ENCODE measurements around the gene SLC23A1.
"Not testable (repeated sequence)": the region's sequence is repeated elsewhere in the genome, so short reads cannot be mapped to it uniquely, and the experiment has no call there.

The SLC23A1 gene

DNA sequence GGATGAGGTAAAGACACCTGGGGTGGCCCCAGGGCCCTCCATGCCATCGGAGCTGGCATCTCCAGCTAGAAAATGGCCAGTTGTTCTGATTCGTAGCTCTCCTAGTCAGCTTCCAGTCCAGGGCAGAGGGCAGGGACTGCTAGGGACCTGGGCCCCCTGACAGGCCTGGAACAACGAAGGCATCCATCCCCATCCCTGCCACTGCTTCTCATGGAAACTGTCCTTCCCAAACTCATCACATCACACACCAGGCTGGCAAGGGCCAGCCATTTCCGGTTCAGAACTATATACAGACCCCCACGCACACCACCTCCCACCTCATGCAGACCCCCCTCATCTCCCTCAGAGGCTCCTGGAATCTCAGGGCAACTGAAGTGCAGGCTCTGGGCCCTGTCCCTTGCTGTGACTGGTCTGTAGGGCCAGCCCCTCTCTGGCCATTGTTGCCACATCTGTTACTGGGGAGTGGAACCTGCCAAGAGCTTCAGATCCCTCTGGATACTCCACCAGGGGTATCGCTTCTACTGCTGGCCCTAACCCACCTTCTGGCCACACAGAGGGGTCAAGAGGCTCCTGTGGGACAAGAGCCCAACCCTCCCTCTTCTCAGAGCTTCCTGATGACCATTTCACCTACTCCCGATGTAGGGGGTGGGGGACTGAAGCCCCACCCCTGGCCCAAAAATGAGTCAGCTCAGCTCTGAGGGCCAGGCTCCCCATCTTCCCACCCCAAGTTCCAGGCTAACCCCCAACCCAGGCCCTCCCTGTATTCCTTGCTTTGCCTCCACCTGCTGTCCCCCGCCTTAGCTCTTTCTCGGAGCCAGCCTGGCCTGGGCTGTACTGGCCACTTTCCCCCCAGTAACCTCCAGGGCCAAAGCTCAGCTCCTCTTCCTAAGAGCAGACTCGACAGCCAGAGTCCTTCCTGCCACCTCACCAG lies 7.8 kb upstream of the SLC23A1 start:
- DNase-seq (ENCODE audit: insufficient read length, low spot score) (no peak), FAIRE-seq (no peak)

DNA sequence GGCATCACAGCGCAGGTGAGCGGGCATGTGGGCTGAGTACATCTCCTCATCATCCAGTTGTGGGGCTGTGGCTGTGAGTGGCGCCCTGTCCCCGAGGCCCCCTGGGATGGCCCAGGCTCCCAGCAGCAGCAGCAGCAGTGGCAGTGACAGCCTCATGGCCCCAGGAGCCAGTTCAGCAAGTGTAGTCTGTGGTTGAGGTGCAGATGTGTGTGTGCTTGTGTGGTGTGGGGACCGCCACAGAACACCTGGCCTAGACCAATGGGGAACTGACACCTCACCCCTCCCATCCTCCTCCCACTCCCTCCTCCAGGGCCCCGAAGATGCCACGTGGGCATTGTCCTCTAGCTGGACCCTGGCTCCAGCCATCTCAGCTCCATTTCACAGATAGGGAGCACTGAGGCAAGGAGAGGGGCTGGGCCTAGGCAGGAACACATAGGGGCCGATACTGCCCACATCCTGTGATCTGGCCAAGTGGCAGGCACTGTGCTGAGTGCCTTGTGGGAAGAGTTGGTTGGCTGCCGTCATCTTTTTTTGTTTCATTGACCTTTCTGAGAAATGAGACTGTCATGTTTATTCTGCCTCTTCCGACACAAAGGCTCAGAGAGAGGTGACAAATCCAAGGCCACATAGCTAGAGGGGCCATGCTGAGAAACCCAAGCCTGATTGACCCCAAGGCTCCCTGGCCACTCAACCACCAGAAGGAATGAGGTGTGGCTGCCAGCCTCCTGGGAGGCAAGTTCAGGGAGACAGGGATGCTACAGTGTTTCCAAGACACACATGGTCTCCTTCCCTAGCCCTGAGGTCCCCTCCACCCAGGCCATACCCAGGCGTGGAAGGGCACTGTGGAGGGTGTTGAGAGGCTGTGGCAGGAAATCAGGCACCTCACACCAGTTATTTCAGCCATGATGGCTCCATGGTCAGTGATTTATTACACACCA lies 6.9 kb upstream of the SLC23A1 start, which contains the start of gene MZB1:
TSS of gene MZB1 (minus strand) at position 213 of the 938 bp plus-strand sequence. CDS start at position 156, 57 bp downstream.
- FAIRE-seq = no peak
- no peak for DNase-seq (ENCODE audit: insufficient read length, low spot score)

DNA sequence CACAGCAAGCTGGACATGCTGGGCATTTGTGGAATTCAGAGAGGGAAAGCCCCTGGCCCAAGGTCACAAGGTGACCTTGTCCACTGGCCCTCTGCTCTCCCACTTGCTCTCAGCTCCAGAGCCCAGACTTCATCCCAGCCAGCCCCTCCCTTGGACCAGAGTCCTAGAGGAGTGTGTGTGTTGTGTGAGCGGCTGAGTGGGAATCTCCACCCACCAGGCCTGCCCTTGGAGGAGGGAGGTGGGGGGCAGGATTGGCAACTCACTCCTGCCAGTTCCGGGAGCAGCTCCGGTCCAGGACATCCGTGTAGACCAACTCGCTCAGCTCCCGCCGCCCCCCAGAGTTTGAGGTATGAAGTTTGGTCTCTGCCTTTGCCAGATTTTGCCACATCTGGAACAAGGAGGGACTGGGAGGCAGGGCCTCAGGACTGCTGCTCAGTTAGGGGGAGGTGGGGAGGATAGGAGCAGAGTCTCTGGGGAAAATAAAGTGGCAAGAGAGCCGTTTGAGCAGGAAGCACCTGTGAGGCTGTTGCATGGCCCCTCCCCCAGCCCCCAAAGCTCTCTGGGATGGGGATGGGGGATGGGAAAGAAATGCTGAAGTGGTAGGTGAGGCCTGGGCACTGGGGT lies 5.2 kb upstream of the SLC23A1 start:
- DNase-seq (ENCODE audit: insufficient read length, low spot score) (no peak), FAIRE-seq (no peak)

DNA sequence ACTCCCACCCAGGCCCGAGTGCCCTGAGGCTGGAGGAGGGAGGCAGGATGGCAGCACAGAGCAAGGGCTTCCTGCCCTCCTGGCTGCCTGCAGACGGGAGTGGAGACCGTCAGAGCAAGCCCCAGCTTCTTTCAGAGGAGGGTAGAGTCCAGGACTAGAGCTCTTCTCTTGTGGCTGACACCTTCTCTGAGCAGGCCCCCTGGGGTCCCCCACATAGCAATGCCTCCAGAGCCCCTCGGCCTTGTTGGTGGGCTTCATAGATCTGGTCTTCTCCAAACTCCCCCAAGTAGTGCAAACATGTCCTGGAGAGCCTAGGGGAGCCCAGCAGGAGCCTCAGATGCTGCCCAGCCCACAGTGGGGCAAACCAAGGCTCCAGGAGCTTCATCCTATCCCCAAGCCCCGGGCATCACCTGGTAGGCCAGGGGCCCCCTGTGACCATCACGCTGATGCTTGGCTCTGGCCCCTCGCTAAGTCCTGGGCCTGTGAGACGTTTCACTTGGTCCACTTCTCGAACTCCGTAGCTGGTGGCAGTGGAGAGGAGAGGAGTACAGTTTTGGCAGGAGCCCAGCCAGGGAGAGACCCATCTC lies 4.6 kb upstream of the SLC23A1 start:
- FAIRE-seq (no peak), DNase-seq (ENCODE audit: insufficient read length, low spot score) (no peak)

DNA sequence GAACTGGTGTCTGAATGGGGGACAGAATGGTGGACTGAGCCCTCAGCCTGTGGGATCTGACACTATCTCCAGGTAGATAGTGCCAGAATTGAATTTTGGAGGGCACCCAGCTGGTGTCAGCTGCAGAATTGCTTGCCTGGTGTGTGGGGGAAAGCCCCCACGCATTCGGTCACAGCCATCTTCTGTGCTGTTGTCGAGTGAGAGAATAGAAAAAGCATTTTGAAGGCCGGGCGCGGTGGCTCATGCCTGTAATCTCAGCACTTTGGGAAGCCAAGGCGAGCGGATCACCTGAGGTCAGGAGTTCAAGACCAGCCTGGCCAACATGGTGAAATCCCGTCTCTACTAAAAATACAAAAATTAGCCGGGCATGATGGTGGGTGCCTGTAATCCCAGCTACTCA lies 3.9 kb upstream of the SLC23A1 start:
- FAIRE-seq = not testable (repeated sequence)

DNA sequence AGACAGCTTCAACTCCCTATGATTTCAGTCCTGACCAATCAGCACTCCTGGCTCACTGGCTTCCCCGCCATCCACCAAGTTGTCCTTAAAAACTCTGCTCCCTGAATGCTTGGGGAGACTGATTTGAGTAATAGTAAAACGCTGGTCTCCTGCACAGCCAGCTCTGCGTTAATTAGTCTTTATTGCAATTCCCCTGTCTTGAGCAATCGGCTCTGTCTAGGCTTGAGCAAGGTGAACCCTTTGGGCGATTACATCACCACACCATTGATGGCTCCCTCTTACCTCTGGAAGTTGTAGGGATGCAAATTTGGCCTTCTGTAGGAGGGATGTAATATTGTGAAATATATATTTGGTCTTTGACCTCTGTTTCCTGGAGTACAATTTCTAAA lies 2.9 kb upstream of the SLC23A1 start:
- DNase-seq (ENCODE audit: insufficient read length, low spot score) (no peak), FAIRE-seq (no peak)

More for the DNA sequence above, 3.9 kb upstream of the SLC23A1 start:
- DNase-seq (ENCODE audit: insufficient read length, low spot score) = not testable (repeated sequence)

DNA sequence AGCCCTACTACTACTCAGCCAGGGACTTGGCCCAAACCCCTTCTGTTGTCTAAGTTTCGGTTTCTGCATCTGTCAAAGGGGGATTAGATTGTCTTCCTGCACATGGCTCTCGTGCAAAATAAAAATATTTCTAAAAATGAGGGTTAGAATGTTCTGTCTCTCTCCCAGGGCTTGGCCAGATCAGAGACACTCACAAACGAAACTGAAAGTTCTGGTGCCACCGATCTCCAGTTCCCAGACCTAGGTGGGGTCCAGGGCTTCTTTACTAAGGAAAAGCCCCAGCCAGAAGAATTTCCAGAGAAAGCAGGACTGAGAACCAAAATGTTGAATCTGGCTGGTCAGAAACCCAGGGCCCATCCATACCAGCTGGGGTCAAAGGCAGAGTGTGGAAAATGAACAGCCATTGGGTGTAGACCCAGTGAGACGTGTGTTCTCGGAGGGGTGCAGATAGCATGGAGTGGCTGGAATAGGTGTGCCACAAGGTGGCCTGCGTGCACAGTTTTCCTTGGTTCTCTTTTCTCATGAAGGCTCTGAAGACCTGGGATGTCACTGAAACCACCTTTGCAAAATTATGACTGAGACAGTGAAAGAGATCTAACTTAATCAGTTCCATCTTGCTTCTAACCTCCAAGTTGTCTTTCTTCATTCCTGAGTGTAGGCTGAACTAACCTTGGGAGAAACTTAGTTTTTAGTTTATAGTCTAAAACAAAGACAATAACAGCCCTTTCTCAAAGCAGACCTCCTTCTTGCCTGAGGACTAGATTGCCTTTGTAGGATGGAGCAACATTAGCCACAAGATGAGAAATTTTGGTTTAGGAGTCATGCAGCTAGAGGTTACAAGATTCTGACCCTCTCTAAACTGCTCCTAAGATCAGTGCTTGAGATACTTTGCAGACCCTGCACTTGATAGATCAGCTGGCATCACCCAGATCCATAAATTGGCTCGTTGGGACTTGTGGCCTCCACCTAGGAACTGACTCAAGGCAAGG lies 2.3 kb upstream of the SLC23A1 start:
- DNase-seq (ENCODE audit: insufficient read length, low spot score) (no peak), FAIRE-seq (no peak)

DNA sequence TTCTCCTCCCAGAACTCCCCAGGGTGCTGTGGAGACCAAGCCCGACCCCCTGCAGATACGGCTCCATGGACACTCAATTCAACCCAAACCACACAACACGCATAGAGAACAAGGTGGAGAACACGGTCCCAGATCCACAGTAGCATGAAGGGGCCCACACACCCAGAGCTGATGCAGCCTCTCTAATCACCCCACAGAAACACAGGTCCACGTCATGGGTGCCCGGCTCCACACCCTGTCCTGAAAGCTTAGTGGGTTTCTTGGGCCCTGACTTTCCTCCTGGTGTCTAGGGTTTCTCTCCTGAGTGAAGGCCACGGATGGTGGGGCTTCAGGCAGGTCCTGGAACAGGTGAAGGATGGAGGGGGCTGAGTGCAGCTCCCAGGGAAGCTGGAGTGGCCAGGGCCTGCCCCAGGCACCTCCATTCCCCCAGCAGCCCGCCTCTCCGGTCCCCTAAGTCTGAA lies 1.5 kb upstream of the SLC23A1 start:
- DNase-seq (ENCODE audit: insufficient read length, low spot score) (no peak), FAIRE-seq (no peak)

DNA sequence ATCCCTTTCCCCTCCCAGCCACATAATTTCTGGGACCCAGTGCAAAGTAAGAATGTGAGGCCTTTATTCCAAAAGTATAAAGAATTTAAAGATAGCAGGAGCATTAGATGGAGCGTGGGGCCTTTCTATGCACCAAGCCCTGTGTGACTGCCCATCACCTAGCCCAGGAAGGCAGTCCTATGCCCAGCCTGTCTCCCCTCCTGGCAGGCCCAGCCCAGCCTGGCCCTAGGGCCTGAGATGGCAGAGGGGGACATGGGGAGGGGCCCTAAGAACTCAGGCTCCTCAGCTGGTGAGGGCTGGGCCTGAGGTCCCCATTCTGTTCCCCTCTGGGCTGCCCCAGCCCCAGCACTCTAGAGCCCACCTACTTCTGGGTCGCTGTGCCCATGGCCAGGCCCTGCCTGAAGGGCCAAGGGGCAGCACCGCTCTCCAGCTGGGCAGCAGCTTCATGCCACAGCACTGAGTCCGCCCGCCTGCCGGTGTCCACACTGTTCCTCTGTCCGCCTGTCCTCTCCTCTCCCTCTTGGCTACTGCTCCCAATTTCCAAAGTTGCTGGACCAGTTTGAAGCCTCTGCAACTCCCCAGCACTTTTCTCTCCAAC lies 995 bp upstream of the SLC23A1 start:
- DNase-seq (ENCODE audit: insufficient read length, low spot score) = no peak
- no peak for FAIRE-seq

DNA sequence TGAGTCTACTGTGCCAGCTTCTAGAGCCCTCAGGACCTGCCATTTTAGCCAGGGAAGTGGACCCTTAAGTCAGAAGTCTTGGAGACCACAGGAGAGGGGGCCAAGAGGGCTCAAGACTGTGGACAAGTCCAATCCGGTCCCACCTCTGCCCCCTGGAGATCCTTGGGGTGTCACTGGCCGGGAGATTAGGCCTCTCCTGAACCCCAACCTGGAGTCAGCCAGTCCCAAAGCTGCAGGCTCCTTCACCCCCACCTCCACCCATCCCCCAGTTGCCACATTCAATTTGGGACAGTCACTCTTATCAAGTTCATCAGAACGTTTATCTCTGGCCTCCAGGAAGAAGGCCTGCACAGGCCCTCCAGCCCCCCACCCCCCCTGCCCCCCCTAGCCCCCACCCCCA lies 290 bp downstream of the SLC23A1 start:
- no peak for FAIRE-seq
- DNase-seq (ENCODE audit: insufficient read length, low spot score) = no peak

DNA sequence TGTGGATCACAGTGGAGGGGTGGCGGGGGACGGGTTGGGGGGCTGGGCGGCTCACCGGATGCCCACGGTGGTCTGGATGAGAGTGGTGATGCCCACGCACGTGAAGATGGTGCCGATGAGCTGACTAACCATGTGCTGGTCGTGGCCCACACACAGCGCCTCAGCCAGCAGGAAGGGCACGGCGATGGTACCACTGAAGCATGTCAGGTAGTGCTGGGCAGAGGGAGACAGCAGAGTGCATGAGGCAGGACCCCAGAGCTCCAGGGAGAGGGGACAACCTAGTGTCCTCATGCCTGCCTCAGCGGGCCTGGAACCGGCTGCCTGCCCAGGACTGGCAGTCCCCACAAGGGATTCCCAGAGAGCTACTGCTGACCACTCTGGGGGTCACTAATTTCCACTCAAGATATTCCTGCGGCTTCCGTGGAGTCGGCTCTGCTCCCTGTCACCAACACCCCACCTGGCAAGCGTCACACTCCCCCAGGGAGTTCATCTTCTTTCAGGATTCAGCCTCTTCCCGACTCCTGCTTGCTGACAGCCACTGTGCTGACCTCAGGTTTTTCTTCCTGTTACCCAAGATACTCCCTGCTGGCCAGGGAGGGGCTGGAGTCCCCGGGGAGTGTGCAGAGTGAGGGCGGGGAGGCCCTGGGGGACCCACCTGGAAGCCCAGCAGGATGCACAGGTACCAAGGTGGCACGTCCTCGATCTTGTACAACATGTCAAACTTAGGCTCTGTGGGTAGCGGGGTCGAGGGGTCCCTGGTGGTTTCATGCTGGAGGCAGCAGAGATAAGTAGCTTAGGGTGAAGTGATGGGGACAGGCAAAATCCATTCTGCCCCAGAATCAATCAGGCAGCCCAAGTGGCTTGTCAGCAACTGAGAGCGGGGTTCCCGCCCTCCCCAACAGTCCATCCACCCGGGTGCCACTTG lies 998 bp downstream of the SLC23A1 start:
- no peak for FAIRE-seq
- no peak for DNase-seq (ENCODE audit: insufficient read length, low spot score)

DNA sequence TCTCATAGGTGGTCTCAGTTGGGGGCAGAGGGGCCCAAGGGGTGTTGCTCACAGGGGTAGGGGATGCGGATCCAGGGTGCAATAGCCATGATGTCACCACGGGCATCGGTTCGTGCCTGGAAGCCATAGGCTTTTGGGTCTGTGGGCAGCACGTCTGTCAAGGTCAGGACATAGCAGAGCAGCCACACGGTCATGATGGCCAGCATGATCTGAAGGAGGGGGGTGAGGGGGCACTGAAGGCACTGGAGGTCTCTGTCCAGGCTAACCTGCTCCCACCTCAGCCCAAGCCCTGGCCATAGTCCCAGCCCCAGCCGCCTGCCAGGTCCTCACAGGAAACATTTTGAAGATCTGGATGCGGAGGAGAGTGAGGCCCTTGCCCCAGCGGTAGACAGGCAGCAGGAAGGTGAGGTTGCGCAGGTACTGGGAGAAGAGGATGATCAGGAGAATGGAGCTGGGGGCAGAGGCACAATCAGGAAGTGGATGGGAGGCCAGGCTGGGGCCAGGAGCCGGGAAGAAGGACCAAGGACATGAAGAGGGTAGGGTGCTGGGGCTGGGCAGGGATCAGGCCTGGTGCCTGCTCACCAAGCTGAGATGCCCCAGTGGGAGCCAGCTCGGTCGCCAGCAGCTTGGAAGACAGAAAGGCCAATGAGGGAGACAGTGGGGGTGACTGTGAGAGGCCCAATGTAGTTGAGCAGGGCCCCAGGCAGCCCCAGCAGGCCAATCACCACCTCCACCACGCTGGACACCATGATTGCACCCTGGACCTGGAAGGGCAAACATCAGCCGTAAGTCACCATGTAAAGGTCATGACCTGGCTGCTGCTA lies 3.3 kb downstream of the SLC23A1 start:
- no peak for DNase-seq (ENCODE audit: insufficient read length, low spot score)
- no peak for FAIRE-seq

DNA sequence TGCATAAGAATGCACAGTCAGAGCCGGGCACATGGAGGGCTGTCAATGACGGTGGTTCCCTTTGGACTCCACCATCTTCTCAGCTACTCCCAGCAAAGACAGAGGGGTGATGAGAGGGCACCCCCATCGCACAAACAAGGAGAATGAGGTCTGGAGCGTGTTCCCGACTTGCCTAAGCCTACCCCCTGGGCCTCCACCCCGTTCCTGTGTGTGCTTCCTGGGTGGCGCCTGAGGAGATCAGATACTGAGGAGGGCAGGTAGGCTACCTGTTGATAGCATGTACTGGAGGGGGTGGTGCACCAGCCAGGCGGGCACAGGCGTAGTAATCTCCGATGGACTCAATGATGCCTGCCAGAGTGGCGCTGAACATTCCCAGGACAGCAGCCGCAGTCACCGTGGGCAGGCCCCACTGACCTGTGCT lies 4.1 kb downstream of the SLC23A1 start:
- DNase-seq (ENCODE audit: insufficient read length, low spot score) = no peak
- FAIRE-seq = no peak

DNA sequence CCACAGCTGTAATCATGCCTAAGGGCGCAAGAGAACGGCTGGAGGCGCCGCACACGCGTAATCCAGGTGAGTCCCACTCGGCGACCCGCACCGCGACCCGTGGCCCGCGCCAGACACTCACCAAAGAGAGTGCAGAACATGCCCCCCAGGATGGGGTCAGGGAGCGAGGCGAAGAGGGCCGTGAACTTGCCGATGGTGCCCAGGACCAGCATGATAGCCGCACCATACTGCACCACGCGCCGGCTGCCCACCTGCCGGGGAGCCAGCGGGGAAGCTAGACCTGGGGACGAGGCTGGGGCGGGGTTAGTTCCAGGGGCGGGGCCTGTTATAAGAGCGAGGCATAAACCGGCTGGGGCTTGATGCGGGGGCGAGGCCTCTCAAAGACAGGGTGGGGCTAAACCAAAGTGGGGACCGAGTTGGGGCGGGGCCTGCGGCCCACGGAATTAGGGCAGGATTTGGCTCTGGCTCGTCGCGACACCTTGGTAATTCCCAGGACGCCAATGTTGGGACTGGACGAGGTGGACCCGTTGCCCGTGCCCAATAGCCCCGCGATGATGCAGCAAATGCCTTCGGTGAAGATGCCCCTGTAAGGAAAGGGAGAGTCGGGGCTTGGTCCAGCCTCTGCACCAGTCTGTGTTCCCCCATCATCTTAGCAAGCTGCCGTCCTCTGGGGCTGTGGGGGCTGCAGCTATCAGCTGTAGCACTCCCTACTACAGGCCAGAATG lies 4.8 kb downstream of the SLC23A1 start:
- no peak for FAIRE-seq
- DNase-seq (ENCODE audit: insufficient read length, low spot score) = no peak

DNA sequence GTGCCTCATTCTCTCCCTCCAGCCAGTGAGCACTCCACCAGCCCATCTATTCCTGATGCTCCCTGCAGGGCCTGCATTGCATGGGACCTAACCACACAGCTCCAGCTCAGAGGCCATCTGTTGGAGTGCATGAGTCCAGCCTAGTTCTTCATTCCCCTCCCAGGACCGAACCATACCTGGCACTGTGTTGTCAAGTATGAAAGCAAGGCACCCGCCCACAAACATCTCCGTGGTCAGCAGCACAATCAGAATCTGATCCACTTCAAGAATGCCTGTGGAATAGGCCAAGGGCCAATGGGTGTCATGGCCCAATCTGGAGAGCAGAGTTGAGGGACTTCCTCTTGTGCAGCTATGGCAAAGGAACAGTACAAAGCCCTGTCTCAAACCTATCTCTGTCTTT lies 5.9 kb downstream of the SLC23A1 start:
- FAIRE-seq = no peak
- DNase-seq (ENCODE audit: insufficient read length, low spot score) = no peak

DNA sequence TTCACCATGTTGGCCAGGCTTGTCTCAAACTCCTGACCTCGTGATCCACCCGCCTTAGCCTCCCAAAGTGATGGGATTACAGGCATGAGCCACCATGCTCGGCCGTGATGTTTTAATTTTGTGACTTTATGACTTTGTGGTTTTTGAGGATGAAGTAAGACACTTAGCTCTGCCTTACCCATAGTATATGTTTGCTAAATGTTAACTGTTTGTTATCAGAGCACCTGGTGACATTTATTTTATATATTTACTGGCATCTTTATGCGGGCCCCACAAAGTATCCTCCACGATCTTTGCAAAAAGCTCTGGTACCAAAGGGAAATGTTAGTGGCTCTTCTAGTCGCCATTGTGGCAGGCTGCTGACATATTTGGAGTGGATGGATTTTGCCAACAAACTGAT lies 6.7 kb downstream of the SLC23A1 start:
- DNase-seq (ENCODE audit: insufficient read length, low spot score) = no peak
- no peak for FAIRE-seq
